HG02884 (cell line): ENCODE data around the gene RNF149.
"Not testable (repeated sequence)": the region's sequence is repeated elsewhere in the genome, so short reads cannot be mapped to it uniquely, and the experiment has no call there.

Source experiments
- ATAC-seq: cut with Tn5 transposase; IDR thresholded peaks from one replicate; pipeline ENCODE4 v1.9.1; 2021; ENCODE audit warnings: mild to moderate bottlenecking, moderate library complexity; ENCODE audit not compliant: unreplicated experiment

RNF149 gene

GRCh38 chr2:101308432-101309210 lies at the start of gene RNF149:
RNF149 (minus strand) TSS chr2:101308701; CDS start chr2:101308588, 113 bp downstream.
- ATAC-seq: peak; percentile 56

DNA sequence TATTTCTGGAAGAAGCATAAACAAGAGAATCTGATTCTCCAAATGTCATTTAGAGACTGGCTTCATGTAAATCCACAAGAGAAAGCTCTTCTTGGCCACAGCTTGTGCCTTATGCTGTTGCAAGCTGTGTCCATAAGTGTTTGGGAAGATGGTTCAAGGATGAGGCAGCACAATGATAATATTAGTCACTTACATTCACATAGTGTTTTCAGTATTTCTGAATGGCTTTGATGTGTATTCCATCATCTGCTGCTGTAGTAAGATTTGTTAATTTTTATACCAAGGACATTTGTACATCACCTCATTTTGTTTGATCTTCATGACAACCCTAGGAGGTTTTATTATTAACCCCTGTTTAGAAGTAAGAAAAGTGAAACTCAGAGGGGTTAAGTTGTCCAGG lies 48.9 kb upstream of the RNF149 start:
- ATAC-seq: no peak

- no peak for ATAC-seq
Observed at GRCh38 chr2:101356521-101356920, 48.0 kb upstream of the RNF149 start.

DNA sequence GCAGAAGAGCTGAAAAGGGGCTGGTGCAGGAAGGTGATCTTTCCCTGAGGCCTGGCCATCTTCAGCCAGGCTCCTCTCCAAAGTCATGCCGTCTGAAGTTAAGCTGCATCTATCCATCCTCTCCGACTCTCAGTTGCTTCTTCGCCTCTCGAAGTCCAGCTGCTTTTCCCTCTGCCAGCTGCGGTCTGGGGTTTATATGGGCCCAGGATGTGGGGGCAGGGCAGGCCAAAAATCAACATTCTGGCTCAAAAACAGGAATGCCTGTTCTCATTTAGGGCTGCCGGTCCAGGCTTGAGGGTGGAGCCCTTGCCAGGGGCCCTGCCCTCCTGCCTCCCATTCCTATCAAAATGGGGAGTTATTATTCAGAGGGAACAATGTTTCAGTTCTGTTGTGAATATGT lies 47.6 kb upstream of the RNF149 start:
- no peak for ATAC-seq

GRCh38 chr2:101355401-101356054 lies 47.0 kb upstream of the RNF149 start:
- ATAC-seq: no peak

GRCh38 chr2:101354420-101355311 lies 46.2 kb upstream of the RNF149 start:
- no peak for ATAC-seq

DNA sequence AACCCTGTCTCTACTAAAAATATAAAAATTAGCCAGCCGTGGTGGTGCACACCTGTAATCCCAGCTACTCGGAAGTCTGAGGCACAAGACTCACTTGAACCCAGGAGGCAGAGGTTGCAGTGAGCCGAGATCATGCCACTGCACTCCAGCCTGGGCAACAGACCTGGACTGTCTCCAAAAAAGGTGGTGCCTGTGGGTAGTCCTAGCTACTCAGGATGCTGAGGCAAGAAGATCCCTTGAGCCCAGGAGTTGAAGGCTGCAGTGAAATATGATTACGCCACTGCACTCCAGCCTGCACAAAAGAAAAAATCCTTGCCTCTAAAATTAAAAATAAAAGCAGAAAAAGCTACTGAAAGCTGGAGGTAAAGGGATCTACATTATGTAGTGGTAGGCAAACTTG lies 44.1 kb upstream of the RNF149 start:
- not testable (repeated sequence) for ATAC-seq

- no peak for ATAC-seq
Observed at GRCh38 chr2:101351207-101351606, 42.7 kb upstream of the RNF149 start.

DNA sequence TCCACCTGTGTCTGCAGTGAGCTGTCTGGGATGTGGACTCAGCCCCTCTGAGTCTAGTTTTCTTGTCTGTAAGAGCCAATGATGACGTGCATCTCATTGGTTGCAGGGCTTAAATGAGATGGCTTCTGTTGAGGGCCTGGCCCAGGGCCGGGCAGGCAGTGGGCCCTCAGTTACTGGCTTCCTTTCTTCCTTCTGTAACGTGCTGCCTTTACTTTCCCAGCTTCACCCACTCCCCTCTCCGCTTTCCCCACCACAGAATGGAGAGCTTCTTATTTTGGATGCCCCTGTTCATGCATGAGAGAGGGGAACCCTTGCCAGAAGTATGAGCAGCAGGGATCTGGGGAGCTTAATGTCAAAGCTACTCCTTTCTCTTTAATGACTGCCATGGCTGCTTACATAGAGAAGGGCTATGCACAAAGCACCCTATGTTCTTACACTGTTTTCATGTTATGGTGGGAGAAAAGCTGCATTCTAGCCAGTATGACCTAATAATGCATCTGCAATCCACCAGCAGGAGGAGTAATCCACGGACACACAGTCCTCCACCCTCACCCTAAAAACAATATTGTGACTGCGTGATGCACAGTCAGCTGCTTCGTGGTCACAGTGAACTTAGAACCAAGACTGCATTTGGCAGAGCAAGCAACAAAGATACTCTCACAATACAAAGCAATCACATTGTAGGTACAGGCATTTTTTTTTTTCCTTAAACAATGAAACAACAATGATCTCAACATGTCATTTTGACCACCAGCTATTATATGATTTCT lies 41.6 kb upstream of the RNF149 start:
- no peak for ATAC-seq

- ATAC-seq: no peak
Observed at GRCh38 chr2:101348883-101349282, 40.4 kb upstream of the RNF149 start.

DNA sequence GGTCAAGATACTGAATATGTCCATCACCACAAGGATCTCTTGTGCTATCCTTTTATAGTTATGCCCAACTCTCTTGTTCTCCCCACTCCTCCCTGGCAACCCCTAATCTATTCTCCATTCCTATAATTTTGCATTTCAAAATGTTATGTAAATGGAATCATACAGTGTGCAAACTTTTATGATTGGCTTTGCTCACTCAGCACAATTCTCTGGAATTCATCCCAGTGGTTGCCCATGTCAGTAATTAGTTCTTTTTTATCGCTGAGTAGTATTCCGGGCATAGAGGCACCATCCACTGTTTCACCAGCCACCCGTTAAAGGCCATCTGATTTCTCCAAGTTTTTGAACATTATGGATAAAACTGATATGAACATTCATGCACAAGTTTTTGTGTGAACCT lies 38.4 kb upstream of the RNF149 start:
- no peak for ATAC-seq

DNA sequence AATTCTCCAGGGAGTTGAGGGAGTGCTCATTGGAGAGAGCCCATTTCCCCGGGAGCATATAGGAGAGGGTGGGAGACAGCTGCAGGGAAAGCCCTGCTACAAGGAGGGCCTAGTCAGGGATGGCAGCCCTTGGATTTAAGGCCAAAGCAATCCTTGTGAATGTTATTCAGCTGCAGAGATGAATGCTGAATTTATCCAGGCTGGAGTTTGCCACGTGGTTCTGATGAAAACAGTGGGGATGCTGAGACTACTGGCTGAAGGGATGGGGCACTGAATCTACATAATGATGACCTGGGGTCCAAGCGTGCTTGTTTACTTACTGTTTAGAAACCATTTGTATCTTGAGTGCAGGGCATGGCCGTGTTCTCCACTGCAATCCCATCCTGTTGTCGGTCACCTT lies 35.6 kb upstream of the RNF149 start:
- ATAC-seq: no peak

GRCh38 chr2:101342625-101343008 lies 34.1 kb upstream of the RNF149 start:
- ATAC-seq: no peak

GRCh38 chr2:101341901-101342624 lies 33.6 kb upstream of the RNF149 start:
- no peak for ATAC-seq

- no peak for ATAC-seq
Observed at GRCh38 chr2:101341421-101341820, 32.9 kb upstream of the RNF149 start.

GRCh38 chr2:101340141-101340551 lies 31.6 kb upstream of the RNF149 start:
- no peak for ATAC-seq

- no peak for ATAC-seq
Observed at GRCh38 chr2:101339266-101339880, 30.9 kb upstream of the RNF149 start.

DNA sequence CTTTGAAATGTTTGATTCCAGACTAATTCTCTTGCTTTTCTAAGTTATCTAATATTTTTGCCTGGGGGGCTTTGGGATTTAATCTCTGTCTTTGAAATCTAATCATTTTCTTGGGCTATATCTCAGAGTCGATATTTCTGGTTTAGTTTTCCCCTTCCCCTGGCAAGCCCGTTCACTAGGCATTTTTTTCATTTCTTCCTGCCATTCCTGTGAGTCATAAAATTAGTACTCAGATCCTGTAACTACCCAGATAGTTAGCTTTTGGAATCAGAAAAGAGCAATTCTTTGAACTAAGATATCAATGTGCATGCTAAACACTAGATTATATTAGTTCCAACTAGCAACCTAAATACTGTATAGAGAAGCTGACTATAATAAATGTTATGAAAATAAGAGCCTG lies 29.4 kb upstream of the RNF149 start:
- ATAC-seq: no peak

DNA sequence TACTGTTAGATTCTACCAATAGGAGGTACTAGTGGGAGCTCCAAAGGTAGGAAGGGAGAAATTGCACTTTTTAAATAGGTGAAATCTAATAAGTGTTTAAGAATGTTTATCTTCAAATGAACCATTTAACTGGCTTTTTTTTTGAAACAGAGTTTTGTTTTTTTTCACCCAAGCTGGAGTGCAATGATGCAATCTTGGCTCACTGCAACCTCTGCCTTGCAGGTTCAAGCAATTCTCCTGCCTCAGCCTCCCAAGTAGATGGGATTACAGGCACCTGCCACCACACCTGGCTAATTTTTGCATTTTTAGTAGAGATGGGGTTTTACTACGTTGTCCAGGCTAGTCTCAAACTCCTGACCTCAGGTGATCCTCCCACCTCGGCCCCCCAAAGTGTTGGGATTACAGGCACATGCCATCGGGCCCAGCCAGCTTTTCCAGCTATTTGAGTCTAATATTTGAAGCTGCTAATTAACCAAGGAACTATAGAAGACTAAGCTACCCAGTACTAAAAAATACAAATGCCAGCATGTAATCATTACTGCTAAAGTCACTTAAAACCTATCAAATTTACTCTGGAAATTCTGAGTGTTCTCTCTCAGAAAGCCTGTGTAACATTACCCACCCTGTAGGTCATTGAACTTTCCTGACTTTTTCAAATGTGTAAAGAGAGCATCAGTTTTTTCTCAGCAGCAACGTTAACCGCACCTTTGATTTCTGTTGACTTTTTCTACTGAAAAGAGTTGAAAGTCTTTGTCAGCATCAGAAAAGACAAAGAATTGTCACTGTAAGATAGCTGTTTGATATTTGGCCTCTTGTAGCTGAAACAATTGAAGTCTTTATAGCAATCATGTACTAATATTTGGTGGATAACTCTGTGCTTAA lies 24.6 kb upstream of the RNF149 start:
- ATAC-seq: no peak
